B cell (primary cell): ENCODE measurements around the gene PCDHAC2. TPM values are rescaled to one million over a fixed set of nuclear protein-coding genes. Genes with fewer than 3 reads are reported as not detected.

Experiments used
- ATAC-seq: fragments of 200-7000 bp; cut with Tn5 transposase; one replicate; pipeline ENCODE4 v1.10.0; 2021; ENCODE audit warnings: low read depth, mild to moderate bottlenecking, moderate number of reproducible peaks, moderate library complexity
- CTCF ChIA-PET: fragments of 350-600 bp; sonication (Branson Sonifier 250); formaldehyde crosslinking; loops from one replicate; lab custom pipeline; 2021; ENCODE audit warnings: antibody characterized with exemption, inconsistent platforms; lab: Charles Lee
- POLR2A ChIA-PET: fragments of 350-600 bp; sonication (Branson Sonifier 250); formaldehyde crosslinking; loops from one replicate; lab custom pipeline; 2021; ENCODE audit warnings: antibody characterized with exemption; lab: Charles Lee
- DNase-seq: peaks from one replicate; pipeline ENCODE4 v3.0.0; 2013
- H2AFZ ChIP-seq: 2 replicates; pipeline ENCODE4 v1.6.1; 2012; ENCODE audit warnings: mild to moderate bottlenecking, low read depth, low read length; ENCODE audit not compliant: insufficient read depth, poor library complexity, severe bottlenecking
- H3K27ac ChIP-seq, 2 donors: 1 replicate in 1 of 2; 2 replicates in 1 of 2; pipeline ENCODE4 v1.5.1; 2012 to 2013; ENCODE audit warnings: low read length in 2 of 2, mild to moderate bottlenecking in 2 of 2, moderate library complexity in 1 of 2
- H3K27me3 ChIP-seq, 4 experiments: fragments of 200-600 bp in 1 of 4; sonication (generic) in 1 of 4; replicated peaks in 1 of 4; 1 replicate in 2 of 4; 2 replicates in 2 of 4; pipeline versions ENCODE4 v1.6.1 to v1.7.0; 2013 to 2016; ENCODE audit warnings: low read length in 3 of 4, mild to moderate bottlenecking in 2 of 4, mixed read lengths in 1 of 4, moderate library complexity in 1 of 4; ENCODE audit not compliant: insufficient read depth in 4 of 4, control insufficient read depth in 3 of 4; ENCODE audit errors: control extremely low read depth in 1 of 4
- H3K36me3 ChIP-seq, 2 experiments: replicated peaks in 1 of 2; 1 replicate in 1 of 2; 2 replicates in 1 of 2; pipeline versions ENCODE4 v1.6.1 to v1.7.1; 2013; ENCODE audit warnings: low read length in 1 of 2; ENCODE audit not compliant: insufficient read depth in 2 of 2, control insufficient read depth in 1 of 2; ENCODE audit errors: control extremely low read depth in 1 of 2, extremely low read depth in 1 of 2
- H3K4me1 ChIP-seq, 2 donors: fragments of 200-600 bp in 1 of 2; sonication (generic) in 1 of 2; 1 replicate in 1 of 2; 2 replicates in 1 of 2; pipeline versions ENCODE4 v1.5.1 to v1.6.1; 2013 to 2017; ENCODE audit warnings: low read length in 2 of 2; ENCODE audit not compliant: control insufficient read depth in 2 of 2, insufficient read depth in 2 of 2
- H3K4me2 ChIP-seq: replicated peaks from 2 replicates; pipeline ENCODE3; 2012; ENCODE audit warnings: mild to moderate bottlenecking, low read depth, low read length; ENCODE audit not compliant: poor library complexity, severe bottlenecking
- H3K4me3 ChIP-seq, 5 experiments: fragments of 200-600 bp in 1 of 5; sonication (generic) in 1 of 5; 1 replicate in 3 of 5; 2 replicates in 2 of 5; pipeline versions ENCODE4 v1.5.1 to v1.7.0; 2011 to 2016; ENCODE audit warnings: low read length in 4 of 5, mild to moderate bottlenecking in 4 of 5, low read depth in 2 of 5, control low read depth in 1 of 5, moderate library complexity in 1 of 5; ENCODE audit not compliant: insufficient read depth in 1 of 5; ENCODE audit errors: control extremely low read depth in 1 of 5, extremely low read depth in 1 of 5
- H3K79me2 ChIP-seq: fragments of 200-600 bp; sonication (generic); one replicate; pipeline ENCODE4 v1.6.0; 2016; ENCODE audit warnings: low read length; ENCODE audit not compliant: control insufficient read depth, insufficient read depth
- H3K9ac ChIP-seq: fragments of 200-600 bp; sonication (generic); 2 replicates; pipeline ENCODE4 v1.6.1; 2017; ENCODE audit warnings: mild to moderate bottlenecking, low read length, moderate library complexity
- H3K9me3 ChIP-seq, 3 donors: one replicate each; pipeline versions ENCODE4 v1.6.1 to v1.7.1; 2013; ENCODE audit warnings: low read length in 2 of 3; ENCODE audit not compliant: control insufficient read depth in 2 of 3, insufficient read depth in 1 of 3; ENCODE audit errors: control extremely low read depth in 1 of 3
- H4K20me1 ChIP-seq: 2 replicates; pipeline ENCODE4 v1.6.0; 2012; ENCODE audit warnings: mild to moderate bottlenecking, low read length; ENCODE audit not compliant: insufficient read depth, control insufficient read depth, poor library complexity, severe bottlenecking
- H3K27ac Mint-ChIP-seq: one replicate; pipeline ENCODE4 v1.8.0; 2021; ENCODE audit warnings: mixed read lengths
- H3K27me3 Mint-ChIP-seq: one replicate; pipeline ENCODE4 v1.8.0; 2021; ENCODE audit warnings: mixed read lengths
- H3K4me1 Mint-ChIP-seq: one replicate; pipeline ENCODE4 v1.8.0; 2021; ENCODE audit warnings: mixed read lengths
- H3K4me3 Mint-ChIP-seq: one replicate; pipeline ENCODE4 v1.8.0; 2021; ENCODE audit warnings: mixed read lengths
- H3K9me3 Mint-ChIP-seq: one replicate; pipeline ENCODE4 v1.8.0; 2022; ENCODE audit warnings: mixed read lengths; ENCODE audit not compliant: insufficient read depth
- CTCF ChIP-seq: fragments of 200-600 bp; IDR thresholded peaks from one replicate; pipeline ENCODE4 v1.8.0; 2022; ENCODE audit warnings: antibody characterized with exemption, mild to moderate bottlenecking
- EZH2 ChIP-seq: IDR thresholded peaks from 2 replicates; pipeline ENCODE4 v1.6.1; 2012; ENCODE audit warnings: borderline replicate concordance, low read depth, mild to moderate bottlenecking, moderate library complexity, low read length; ENCODE audit not compliant: insufficient read depth, poor library complexity, severe bottlenecking
- WGBS: methylation state at CpG from one replicate; pipeline ENCODE4 v1.1.5; 2013; ENCODE audit warnings: missing lambda C conversion rate; ENCODE audit not compliant: insufficient coverage; 5-methylcytosine and 5-hydroxymethylcytosine counted together
- intact Hi-C: fragments of 100-400 bp; cut with micrococcal nuclease; formaldehyde crosslinking; loops from one replicate; pipeline ENCODE4 v1.10.0; 2022
- polyA plus RNA-seq: library from polyadenylated mRNA; depleted of rRNA; stranded (reverse); fragments of >200 nt; gene quantifications from 2 replicates; pipeline ENCODE4 v1.2.3, GENCODE V29; 2012
- total RNA-seq, 2 donors: library from RNA; stranded (reverse); fragments of 120-200 nt in 1 of 2; gene quantifications; 1 replicate in 1 of 2; 2 replicates in 1 of 2; pipeline versions ENCODE4 v1.2.3 to v1.2.4, GENCODE V29; 2013 to 2022

PCDHAC2 gene
- total and polyA plus RNA-seq, 2 donors (not counting 1 experiment from before 2014, with no cell fraction given) = not detected

- POLR2A ChIA-PET = no interaction called here
Measured at GRCh38 chr5:140978983-140979382, 12.7 kb downstream of the PCDHAC2 start.

More at GRCh38 chr5:140978983-140979382, 12.7 kb downstream of the PCDHAC2 start:
- WGBS = 93% methylated on average over 1 of the region's 1 CpG
- DNase-seq (no peak), ATAC-seq (no peak)
- Histone ChIP-seq H2AFZ (no peak overlapping the region), H3K4me1 (no peaks in the 10 kb centered on the region), H4K20me1 (no peaks in the 10 kb centered on the region), H3K36me3 (no peaks in the 10 kb centered on the region), H3K4me2 (no peak overlapping the region), H3K9ac (no peak overlapping the region), H3K79me2 (no peaks in the 10 kb centered on the region), H3K9me3 (no peaks in the 10 kb centered on the region), H3K27ac (no peak overlapping the region), H3K4me3 (no peak overlapping the region), H3K27me3 (peaks cover 0 to 4% (median 0%) of the 10 kb centered on the region in 4 experiments)
- no peak for TF ChIP-seq CTCF
- TF ChIP-seq EZH2 = no peak
- H3K4me3 Mint-ChIP-seq = no peak overlapping the region
- no peaks in the 10 kb centered on the region for H3K9me3 Mint-ChIP-seq
- CTCF ChIA-PET = no interaction called here
- intact Hi-C loops = no loop called here
- H3K4me1 Mint-ChIP-seq = no peaks in the 10 kb centered on the region
- H3K27ac Mint-ChIP-seq = no peak overlapping the region
- peaks cover 7% of the 10 kb centered on the region for H3K27me3 Mint-ChIP-seq
